HL-60 (cell line): ENCODE measurements around the gene HS1BP3.

Experiments used
- GABPA ChIP-seq: IDR thresholded peaks from 2 replicates; pipeline ENCODE4 v1.6.1; 2012; ENCODE audit warnings: low read depth
- POLR2AphosphoS5 ChIP-seq: IDR thresholded peaks from 2 replicates; pipeline ENCODE4 v1.6.1; 2012; ENCODE audit warnings: low read depth
- SPI1 ChIP-seq: IDR thresholded peaks from 2 replicates; pipeline ENCODE4 v1.6.1; 2012; ENCODE audit warnings: low read depth, mild to moderate bottlenecking, borderline replicate concordance
- TF ChIP-seq, protein P1 (sequence below): IDR thresholded peaks from one replicate; pipeline ENCODE4 v1.5.1; 2011; ENCODE audit warnings: low read length, control low read depth, inconsistent platforms; ENCODE audit not compliant: insufficient read depth
- TF ChIP-seq, protein P2 (sequence below): IDR thresholded peaks from 2 replicates; pipeline ENCODE4 v1.6.1; 2012; ENCODE audit warnings: low read depth; ENCODE audit not compliant: insufficient replicate concordance

DNA sequence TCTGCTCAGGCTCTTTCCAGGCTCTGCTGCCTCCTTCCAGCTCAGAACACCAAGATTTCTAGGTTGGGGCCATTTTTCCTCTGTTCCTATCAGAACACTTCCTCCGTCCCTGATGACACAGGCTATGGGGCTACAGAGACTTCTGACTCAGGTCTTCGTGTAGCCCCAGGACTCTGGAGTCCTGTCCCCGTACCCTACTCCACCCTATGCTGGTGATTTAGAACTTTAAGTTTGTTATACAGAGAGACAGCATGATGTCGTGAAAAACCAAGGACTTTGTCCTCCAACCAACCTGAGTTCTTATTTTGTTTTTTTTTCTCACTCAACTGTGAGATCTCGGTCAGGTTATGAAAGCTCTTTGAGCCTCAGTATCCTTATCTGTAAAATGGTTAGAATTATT is 78.7 kb downstream of the HS1BP3 start:
- TF ChIP-seq, protein P1, sequence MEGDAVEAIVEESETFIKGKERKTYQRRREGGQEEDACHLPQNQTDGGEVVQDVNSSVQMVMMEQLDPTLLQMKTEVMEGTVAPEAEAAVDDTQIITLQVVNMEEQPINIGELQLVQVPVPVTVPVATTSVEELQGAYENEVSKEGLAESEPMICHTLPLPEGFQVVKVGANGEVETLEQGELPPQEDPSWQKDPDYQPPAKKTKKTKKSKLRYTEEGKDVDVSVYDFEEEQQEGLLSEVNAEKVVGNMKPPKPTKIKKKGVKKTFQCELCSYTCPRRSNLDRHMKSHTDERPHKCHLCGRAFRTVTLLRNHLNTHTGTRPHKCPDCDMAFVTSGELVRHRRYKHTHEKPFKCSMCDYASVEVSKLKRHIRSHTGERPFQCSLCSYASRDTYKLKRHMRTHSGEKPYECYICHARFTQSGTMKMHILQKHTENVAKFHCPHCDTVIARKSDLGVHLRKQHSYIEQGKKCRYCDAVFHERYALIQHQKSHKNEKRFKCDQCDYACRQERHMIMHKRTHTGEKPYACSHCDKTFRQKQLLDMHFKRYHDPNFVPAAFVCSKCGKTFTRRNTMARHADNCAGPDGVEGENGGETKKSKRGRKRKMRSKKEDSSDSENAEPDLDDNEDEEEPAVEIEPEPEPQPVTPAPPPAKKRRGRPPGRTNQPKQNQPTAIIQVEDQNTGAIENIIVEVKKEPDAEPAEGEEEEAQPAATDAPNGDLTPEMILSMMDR: no peak
- TF ChIP-seq POLR2AphosphoS5 (no peak), GABPA (no peak), SPI1 (no peak)
- TF ChIP-seq, protein P2, sequence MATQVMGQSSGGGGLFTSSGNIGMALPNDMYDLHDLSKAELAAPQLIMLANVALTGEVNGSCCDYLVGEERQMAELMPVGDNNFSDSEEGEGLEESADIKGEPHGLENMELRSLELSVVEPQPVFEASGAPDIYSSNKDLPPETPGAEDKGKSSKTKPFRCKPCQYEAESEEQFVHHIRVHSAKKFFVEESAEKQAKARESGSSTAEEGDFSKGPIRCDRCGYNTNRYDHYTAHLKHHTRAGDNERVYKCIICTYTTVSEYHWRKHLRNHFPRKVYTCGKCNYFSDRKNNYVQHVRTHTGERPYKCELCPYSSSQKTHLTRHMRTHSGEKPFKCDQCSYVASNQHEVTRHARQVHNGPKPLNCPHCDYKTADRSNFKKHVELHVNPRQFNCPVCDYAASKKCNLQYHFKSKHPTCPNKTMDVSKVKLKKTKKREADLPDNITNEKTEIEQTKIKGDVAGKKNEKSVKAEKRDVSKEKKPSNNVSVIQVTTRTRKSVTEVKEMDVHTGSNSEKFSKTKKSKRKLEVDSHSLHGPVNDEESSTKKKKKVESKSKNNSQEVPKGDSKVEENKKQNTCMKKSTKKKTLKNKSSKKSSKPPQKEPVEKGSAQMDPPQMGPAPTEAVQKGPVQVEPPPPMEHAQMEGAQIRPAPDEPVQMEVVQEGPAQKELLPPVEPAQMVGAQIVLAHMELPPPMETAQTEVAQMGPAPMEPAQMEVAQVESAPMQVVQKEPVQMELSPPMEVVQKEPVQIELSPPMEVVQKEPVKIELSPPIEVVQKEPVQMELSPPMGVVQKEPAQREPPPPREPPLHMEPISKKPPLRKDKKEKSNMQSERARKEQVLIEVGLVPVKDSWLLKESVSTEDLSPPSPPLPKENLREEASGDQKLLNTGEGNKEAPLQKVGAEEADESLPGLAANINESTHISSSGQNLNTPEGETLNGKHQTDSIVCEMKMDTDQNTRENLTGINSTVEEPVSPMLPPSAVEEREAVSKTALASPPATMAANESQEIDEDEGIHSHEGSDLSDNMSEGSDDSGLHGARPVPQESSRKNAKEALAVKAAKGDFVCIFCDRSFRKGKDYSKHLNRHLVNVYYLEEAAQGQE: no peak
